ENCODE measurements around the gene EXT2.

DNA sequence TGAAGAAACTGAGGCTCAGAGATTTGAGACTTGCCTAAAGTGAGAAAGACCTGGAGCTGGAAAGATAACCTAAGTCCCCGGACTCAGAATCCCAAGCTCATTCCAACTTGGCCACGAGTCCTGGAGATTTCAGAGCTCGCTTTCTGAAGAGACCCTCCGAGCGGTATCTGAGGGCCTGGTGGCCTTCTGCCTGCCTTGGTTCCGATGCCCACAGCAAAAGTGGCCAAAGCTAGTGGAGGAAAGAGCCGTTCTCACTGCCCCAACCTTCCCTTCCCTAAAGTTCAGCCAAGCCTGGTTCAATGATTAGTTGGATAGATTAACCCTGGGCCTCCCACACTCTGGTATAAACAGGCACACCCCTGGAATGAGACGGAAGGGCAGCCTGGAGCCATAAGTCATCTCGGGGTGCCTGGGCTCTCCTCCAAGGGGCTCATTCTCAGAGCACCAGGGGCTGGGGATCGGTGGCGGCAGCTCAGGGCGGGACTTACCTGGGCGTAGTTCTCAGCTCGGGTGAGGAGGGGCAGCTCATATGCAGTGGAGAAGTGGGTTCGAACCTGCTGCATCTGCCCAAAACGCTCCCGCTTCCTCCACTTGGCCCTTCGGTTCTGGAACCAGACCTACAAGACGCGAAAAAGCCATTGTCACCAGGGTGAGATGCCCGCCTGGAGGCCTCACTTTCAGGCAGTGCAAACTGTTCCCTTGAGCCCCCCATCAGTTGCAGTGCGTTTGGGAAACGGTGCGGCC is 171.7 kb downstream of the EXT2 start:
- TF ChIP-seq, protein P1, sequence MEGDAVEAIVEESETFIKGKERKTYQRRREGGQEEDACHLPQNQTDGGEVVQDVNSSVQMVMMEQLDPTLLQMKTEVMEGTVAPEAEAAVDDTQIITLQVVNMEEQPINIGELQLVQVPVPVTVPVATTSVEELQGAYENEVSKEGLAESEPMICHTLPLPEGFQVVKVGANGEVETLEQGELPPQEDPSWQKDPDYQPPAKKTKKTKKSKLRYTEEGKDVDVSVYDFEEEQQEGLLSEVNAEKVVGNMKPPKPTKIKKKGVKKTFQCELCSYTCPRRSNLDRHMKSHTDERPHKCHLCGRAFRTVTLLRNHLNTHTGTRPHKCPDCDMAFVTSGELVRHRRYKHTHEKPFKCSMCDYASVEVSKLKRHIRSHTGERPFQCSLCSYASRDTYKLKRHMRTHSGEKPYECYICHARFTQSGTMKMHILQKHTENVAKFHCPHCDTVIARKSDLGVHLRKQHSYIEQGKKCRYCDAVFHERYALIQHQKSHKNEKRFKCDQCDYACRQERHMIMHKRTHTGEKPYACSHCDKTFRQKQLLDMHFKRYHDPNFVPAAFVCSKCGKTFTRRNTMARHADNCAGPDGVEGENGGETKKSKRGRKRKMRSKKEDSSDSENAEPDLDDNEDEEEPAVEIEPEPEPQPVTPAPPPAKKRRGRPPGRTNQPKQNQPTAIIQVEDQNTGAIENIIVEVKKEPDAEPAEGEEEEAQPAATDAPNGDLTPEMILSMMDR (IDR thresholded peaks at IDR 0.05), result no peak
- no peak for TF ChIP-seq POLR2A (IDR thresholded peaks at IDR 0.05)
